PFSK-1 (cell line): ENCODE measurements around the gene GSC2.

Experiments used
- FOXP2 ChIP-seq: optimal IDR thresholded peaks from 2 replicates; pipeline ENCODE3; 2011; ENCODE audit warnings: borderline replicate concordance, control low read depth, inconsistent platforms; ENCODE audit not compliant: insufficient read depth; ENCODE audit errors: extremely low read length, extremely low read depth
- POLR2AphosphoS5 ChIP-seq: IDR thresholded peaks from 2 replicates; pipeline ENCODE4 v1.6.1; 2012; ENCODE audit warnings: low read depth, mild to moderate bottlenecking, control low read depth, low read length, moderate library complexity
- REST ChIP-seq, 2 experiments: IDR thresholded peaks; 2 replicates each; pipeline versions ENCODE4 v1.6.1 to v1.8.0; 2011 to 2012; ENCODE audit warnings: low read depth in 2 of 2, low read length in 2 of 2, control low read depth in 1 of 2, inconsistent platforms in 1 of 2, mild to moderate bottlenecking in 1 of 2, moderate library complexity in 1 of 2; ENCODE audit not compliant: insufficient read depth in 1 of 2
- SIN3A ChIP-seq: IDR thresholded peaks from 2 replicates; pipeline ENCODE4 v1.6.1; 2012; ENCODE audit warnings: mild to moderate bottlenecking, low read length, moderate library complexity, borderline replicate concordance; ENCODE audit not compliant: insufficient read depth
- TAF1 ChIP-seq: IDR thresholded peaks from 2 replicates; pipeline ENCODE4 v1.6.1; 2012; ENCODE audit warnings: low read length, control low read depth, borderline replicate concordance; ENCODE audit not compliant: insufficient read depth

Gene GSC2

DNA sequence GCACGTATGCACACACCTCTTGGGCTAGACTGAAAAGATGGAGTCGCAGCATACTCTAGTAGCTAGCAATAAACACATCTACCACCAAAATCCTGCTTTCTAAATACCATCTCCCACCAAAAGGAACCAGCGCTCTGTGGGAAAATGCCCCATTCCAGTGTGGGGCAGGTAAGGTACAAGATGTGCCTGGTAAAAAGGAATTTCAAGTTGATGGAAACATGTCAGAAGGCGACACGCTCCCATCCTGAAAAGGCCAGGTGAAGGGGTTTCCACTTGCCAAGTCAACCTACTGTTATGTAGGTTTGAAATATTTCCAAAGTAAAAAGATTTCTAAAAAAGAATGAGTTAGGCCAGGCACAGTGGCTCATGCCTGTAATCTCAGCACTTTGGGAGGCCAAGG is 36.7 kb downstream of the GSC2 start:
- no peak for TF ChIP-seq POLR2AphosphoS5
- TF ChIP-seq FOXP2, result no peak
- no peak for TF ChIP-seq REST (IDR thresholded peaks at IDR 0.05; ENCODE audit: insufficient read depth in 1 of 2, low read depth in 2 of 2, low read length in 2 of 2)
- TF ChIP-seq SIN3A, result no peak
- no peak for TF ChIP-seq TAF1

- TF ChIP-seq TAF1 (no peak), FOXP2 (no peak), POLR2AphosphoS5 (no peak), REST (IDR thresholded peaks at IDR 0.05; ENCODE audit: insufficient read depth in 1 of 2, low read depth in 2 of 2, low read length in 2 of 2) (no peak), SIN3A (no peak)
Observed at GRCh38 chr22:19111584-19111983, 38.5 kb downstream of the GSC2 start.

DNA sequence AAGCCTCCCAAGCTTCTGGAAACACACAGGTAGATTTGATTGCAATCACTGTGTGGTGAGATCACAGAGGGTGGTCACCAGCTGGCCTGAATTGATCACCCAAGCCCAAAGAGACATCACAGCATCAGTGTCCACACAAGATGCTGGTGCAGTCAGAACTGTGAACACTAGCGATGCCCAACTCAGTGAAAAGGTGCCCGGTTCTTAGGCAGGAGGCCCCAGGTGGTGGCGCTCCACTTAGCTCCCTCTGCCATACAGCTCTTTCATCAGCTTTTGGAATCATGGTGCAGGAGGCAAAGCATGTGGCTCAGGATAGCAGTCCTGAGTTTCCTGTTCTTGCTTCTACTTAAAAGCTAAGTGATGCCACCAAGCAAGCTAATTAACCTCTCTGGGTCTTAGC is 39.0 kb downstream of the GSC2 start:
- TF ChIP-seq POLR2AphosphoS5 (no peak), FOXP2 (no peak), SIN3A (no peak), TAF1 (no peak), REST (IDR thresholded peaks at IDR 0.05; ENCODE audit: insufficient read depth in 1 of 2, low read depth in 2 of 2, low read length in 2 of 2) (no peak)

- no peak for TF ChIP-seq TAF1
- TF ChIP-seq POLR2AphosphoS5, result no peak
- no peak for TF ChIP-seq SIN3A
- TF ChIP-seq REST (IDR thresholded peaks at IDR 0.05; ENCODE audit: insufficient read depth in 1 of 2, low read depth in 2 of 2, low read length in 2 of 2), result no peak
- TF ChIP-seq FOXP2, result no peak
Observed at GRCh38 chr22:19110646-19111045, 39.4 kb downstream of the GSC2 start.

DNA sequence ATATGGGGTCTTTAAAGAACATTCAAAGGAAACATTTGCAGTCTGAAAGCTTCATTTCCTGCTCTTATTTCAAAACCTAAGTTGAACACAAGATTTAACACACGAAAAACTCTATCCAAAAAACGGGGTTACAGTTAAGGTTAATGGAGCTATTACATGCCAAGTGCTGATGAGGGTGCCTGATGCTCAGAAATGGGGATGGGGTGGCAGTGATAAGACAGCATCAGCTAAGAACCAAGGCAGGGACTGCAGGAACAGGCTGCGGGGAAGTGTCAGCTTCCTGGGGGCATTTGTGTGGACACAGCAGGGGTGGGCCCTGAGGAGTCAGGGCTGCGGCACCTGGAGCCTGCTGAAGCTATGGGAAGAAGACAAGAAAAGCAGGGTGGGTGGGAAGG is 40.0 kb downstream of the GSC2 start:
- TF ChIP-seq POLR2AphosphoS5, result no peak
- TF ChIP-seq TAF1, result no peak
- no peak for TF ChIP-seq FOXP2
- no peak for TF ChIP-seq REST (IDR thresholded peaks at IDR 0.05; ENCODE audit: insufficient read depth in 1 of 2, low read depth in 2 of 2, low read length in 2 of 2)
- no peak for TF ChIP-seq SIN3A
